GM04504 (cell line): Measurements from ENCODE around the gene DRC1.
A peak's percentile ranks its signal among the peaks of the same experiment; 100 is the strongest.

Source experiments
- DNase-seq: peaks from one replicate; pipeline ENCODE4 v3.0.0-alpha.2; 2012; ENCODE audit warnings: low read depth

The DRC1 gene

GRCh38 chr2:26399771-26400376 is 1.8 kb upstream of the DRC1 start:
- no peak for DNase-seq

- DNase-seq: no peak
These were observed 997 bp upstream of the DRC1 start for GRCh38 chr2:26400723-26401122.

GRCh38 chr2:26407526-26407925 is 5.8 kb downstream of the DRC1 start:
- no peak for DNase-seq

- no peak for DNase-seq
These were observed 8.1 kb downstream of the DRC1 start for GRCh38 chr2:26409785-26410184.

DNA sequence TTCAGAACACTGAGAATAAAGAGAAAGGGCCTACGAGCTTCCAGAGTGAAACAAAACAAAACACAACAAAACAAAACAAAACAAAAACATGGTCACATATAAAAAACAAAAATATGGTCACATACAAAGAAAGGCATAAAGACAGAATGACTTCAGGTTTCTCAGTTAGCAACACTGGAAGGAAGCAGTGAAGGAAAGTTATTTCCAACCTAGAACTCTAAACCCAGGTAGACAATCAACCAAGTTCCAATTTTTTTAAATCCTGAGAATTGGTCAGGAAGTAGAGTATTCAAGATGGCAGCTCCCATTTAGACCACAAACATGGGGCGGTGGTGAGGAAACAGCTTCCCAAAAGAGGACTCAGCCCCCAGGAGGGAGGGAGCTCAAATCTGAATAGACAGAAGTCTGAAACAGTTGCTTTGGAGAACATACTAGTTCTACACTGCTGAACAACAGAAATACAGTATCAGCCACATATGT is 9.1 kb downstream of the DRC1 start:
- no peak for DNase-seq

GRCh38 chr2:26411419-26411818 is 9.7 kb downstream of the DRC1 start:
- DNase-seq: no peak

- DNase-seq: no peak
These were observed 10.5 kb downstream of the DRC1 start for GRCh38 chr2:26412091-26412673.

DNA sequence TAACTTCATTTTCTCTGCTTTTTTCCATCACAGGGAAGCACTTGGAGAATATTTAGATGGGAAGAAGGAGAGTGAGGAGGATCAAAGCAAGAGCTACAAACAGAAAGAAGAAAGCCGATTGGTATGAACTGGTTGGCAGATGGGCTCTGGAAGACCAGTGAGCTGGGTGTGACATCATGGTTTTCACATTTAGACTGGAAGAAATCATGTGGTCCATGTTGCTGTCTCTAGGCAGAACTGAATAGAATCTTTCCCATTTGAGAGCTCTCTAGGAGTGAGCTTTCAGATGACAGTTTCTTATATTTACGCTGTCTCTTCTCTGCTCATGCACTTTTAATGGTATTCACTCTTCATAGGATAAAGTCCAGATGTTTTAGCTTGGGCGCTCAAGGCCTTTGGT is 12.6 kb downstream of the DRC1 start:
- no peak for DNase-seq

DNA sequence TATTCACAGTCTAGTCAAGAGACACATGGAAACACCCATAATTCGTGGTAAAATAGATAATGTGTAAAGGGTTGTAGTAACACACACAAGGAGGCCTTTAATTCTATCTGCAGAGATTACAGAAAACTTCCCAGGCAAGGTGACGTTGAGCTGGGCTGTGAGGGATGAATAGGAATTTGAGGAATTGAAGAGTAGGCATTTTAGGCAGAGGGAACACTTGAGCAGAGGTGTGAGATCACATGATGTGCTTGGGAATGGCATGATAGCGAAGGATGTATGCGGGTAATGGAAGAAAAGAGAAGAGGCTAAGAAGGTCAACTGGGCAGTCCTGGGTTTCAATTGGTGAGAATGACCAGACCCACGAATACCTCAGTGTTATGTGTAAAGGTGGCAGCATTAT is 20.2 kb downstream of the DRC1 start:
- DNase-seq: no peak

DNA sequence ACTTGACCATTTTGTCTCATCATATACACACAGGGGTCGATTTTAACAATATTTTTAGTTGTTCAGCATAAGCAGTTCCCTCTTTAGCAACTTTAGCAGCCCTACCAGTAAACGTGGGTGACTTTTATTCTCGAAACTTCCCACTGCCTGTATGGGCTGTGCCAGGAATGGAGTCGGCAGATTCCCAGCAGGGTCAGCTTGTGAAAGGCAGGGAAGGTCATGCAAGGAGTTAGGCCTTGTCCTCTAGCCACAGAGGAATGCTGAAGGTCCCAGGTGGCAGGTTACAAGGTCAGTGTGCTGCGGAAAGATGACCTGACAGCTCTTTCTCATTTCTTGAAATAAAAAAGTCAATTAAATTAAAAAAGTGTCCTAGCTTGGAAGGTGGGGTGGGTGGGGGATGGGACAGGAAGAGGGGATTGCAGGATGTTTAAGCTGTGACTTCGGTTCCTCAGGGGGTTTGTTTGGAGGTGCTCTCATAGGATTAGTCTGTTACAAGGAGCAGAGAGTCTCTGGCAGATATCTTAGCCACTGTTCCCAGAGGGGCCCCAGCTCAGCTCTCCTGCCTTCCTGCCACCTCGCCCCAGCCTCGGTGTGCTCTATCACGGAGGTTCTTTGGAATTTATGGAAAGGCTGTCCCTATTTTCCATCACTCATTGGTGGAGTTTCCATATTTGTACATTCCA is 21.4 kb downstream of the DRC1 start:
- no peak for DNase-seq

DNA sequence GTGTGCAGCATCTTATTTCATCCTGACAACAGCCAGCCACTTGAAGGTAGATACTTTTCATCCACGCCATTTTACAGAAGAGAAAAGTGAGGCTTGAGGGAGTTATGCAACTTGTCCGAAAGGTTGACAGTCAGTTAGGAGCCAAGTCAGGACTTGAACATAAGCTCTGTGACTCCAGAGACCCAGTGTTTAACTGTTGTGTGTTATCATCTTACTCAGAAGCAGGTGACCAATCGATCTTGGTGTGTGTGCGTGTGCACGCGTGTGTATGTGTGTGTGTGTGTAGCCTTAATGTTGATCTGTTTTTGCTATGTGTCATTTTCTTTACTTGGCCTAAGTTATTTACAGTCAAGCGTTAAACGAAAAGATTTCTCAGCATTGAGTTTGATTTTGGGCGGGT is 22.0 kb downstream of the DRC1 start:
- DNase-seq: no peak

DNA sequence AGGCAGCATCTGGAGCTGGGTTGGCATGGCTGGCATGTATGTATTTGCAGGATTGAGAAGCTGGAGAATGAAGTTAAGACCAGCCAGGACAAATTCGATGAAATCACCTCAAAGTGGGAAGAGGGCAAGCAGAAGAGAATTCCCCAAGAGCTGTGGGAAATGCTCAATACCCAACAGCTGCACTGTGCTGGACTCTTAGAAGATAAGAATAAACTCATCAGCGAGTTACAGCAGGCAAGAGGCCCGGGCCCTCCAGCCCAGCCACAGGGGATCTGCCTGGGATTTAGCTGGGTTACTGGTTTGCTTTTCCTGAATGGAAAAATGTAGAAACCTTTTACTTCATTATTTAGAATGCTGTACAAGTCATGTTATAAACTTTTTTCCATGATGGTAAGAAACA is 22.5 kb downstream of the DRC1 start:
- DNase-seq: no peak

DNA sequence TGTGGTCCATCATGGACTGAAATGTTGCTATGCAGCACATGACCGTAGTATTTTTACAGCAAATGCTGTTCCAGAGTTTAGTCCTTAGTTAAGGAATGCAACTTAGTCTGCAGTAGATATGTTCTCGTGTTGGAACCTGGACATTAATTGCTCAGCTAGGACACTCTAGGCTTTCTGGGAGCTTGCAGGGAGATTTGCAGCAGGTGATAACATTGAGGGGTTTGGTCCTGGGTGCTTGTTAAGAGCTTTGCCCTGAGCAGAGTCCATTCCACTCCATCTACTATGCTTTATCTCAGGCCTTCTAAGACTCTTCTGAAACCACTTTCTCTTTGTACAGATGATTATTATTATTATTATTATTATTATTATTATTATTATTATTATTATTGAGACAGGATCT is 27.1 kb downstream of the DRC1 start:
- no peak for DNase-seq

- no peak for DNase-seq
These were observed 28.3 kb downstream of the DRC1 start for GRCh38 chr2:26429779-26430578.

- no peak for DNase-seq
These were observed 29.1 kb downstream of the DRC1 start for GRCh38 chr2:26430826-26431225.

DNA sequence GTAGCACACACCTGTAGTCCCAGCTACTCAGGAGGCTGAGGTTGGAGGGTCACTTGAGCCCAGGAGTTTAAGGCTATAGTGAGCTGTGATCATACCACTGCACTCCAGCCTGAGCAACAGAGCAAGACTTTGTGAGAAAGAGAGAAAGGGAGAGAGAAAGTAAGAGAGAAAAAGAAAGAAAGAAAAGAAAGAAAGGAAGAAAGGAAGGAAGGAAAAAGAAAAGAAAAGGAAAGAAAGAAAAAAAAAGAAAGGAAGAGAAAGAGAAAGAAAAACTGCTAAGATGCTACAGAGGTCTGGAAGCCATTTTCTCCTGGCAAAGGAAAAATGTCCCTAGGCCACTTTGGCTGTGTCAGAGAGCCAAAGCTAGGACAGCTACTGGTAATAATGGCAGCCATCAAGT is 30.6 kb downstream of the DRC1 start:
- DNase-seq: no peak

GRCh38 chr2:26432859-26433258 is 31.1 kb downstream of the DRC1 start:
- no peak for DNase-seq

DNA sequence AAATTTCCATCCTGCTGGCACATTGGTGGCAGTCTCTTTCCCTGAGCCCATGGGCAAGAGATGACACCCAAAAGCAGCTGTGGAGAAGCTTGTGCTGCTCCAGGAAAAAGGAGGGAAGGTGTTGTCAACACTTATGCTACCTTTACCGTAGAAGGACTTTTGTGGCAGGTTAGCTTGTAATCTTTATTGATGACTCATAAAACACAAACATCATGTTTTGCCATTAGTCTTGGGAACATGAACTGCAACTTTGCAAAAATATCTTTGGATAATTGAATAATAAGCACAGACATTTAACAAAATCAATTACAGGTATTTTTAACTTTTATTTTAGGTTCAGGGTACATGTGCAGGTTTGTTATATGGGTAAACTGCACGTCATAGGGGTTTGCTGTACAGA is 33.4 kb downstream of the DRC1 start:
- DNase-seq: no peak

- peak; percentile 70 for DNase-seq
These were observed 36.8 kb downstream of the DRC1 start for GRCh38 chr2:26438526-26438925.

- DNase-seq: no peak
These were observed 37.2 kb downstream of the DRC1 start for GRCh38 chr2:26438926-26439325.

GRCh38 chr2:26442301-26442700 is 40.6 kb downstream of the DRC1 start:
- DNase-seq: no peak

- no peak for DNase-seq
These were observed 41.0 kb downstream of the DRC1 start for GRCh38 chr2:26442707-26443106.

DNA sequence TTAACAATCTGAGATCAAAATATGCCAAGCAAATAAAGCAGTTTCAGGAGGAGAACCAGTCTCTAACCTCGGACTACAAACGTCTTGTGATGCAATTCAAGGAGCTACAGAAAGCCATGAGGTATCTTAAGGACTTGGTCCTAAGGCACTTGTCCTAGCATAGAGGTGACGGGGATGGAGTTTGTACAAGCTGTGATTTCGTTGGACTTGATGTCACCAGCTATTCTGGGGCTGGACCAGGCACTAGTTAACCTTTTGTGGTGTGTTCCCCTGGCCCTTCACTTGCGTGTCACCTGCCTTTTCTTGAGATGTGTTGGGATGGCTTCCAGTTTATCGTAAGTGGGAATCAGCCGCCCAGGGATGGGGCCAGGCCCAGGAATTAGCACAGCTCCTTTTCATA is 42.5 kb downstream of the DRC1 start:
- no peak for DNase-seq
